Caco-2 (cell line): ENCODE results near the gene CAT. TPM values are rescaled to one million over a fixed set of nuclear protein-coding genes. Genes with fewer than 3 reads are reported as not detected.

Experiments
- BruUV-seq: library from RNA; stranded (reverse); fragments of 400-500 nt; replicated peaks from 2 replicates; lab custom pipeline; 2021; lab: Mats Ljungman, UMichigan
- CTCF ChIA-PET: fragments of 300-600 bp; sonication (Branson Sonifier 250); formaldehyde crosslinking; loops from one replicate; lab custom pipeline; 2022; ENCODE audit warnings: antibody characterized with exemption; lab: Charles Lee
- POLR2A ChIA-PET: fragments of 300-600 bp; sonication (Branson Sonifier 250); formaldehyde crosslinking; loops from one replicate; lab custom pipeline; 2022; ENCODE audit warnings: antibody characterized with exemption; lab: Charles Lee
- DNase-seq, 2 experiments: peaks; one replicate each; pipeline versions ENCODE4 v3.0.0 to v3.0.0-alpha.2; 2020 to 2022
- H3K27me3 ChIP-seq: replicated peaks from 2 replicates; pipeline ENCODE4 v1.6.0; 2011; ENCODE audit warnings: low read length; ENCODE audit not compliant: control insufficient read depth, insufficient read depth
- H3K36me3 ChIP-seq: 2 replicates; pipeline ENCODE4 v1.5.1; 2011; ENCODE audit warnings: low read length; ENCODE audit not compliant: control insufficient read depth, insufficient read depth
- H3K4me1 ChIP-seq: fragments of 250-450 bp; sonication (Bioruptor Pico); 2 replicates; pipeline ENCODE4 v1.5.1; 2020; ENCODE audit warnings: mild to moderate bottlenecking
- H3K4me3 ChIP-seq: 2 replicates; pipeline ENCODE4 v1.5.1; 2011; ENCODE audit warnings: low read depth, mild to moderate bottlenecking, control low read depth, low read length
- H3K9me3 ChIP-seq: fragments of 250-450 bp; sonication (Bioruptor Pico); 2 replicates; pipeline ENCODE4 v1.5.1; 2020; ENCODE audit warnings: mild to moderate bottlenecking, moderate library complexity
- H3K27ac Mint-ChIP-seq: one replicate; pipeline ENCODE4 v1.8.0; 2022; ENCODE audit warnings: mixed read lengths; ENCODE audit not compliant: unreplicated experiment
- H3K27me3 Mint-ChIP-seq: one replicate; pipeline ENCODE4 v1.8.0; 2022; ENCODE audit warnings: mixed read lengths; ENCODE audit not compliant: insufficient read depth, unreplicated experiment
- H3K36me3 Mint-ChIP-seq: one replicate; pipeline ENCODE4 v1.8.0; 2022; ENCODE audit warnings: mild to moderate bottlenecking, mixed read lengths; ENCODE audit not compliant: insufficient read depth, unreplicated experiment
- H3K4me1 Mint-ChIP-seq: one replicate; pipeline ENCODE4 v1.8.0; 2022; ENCODE audit warnings: low read depth, mixed read lengths; ENCODE audit not compliant: unreplicated experiment
- H3K4me3 Mint-ChIP-seq: one replicate; pipeline ENCODE4 v1.8.0; 2022; ENCODE audit warnings: mild to moderate bottlenecking, moderate library complexity, mixed read lengths; ENCODE audit not compliant: unreplicated experiment
- H3K9me3 Mint-ChIP-seq: one replicate; pipeline ENCODE4 v1.8.0; 2022; ENCODE audit warnings: mixed read lengths; ENCODE audit not compliant: unreplicated experiment
- CTCF ChIP-seq, 2 experiments: fragments of 200-600 bp in 1 of 2; IDR thresholded peaks; 1 replicate in 1 of 2; 2 replicates in 1 of 2; pipeline versions ENCODE4 v1.5.1 to v1.8.0; 2011 to 2022; ENCODE audit warnings: antibody characterized with exemption in 1 of 2, control low read depth in 1 of 2, inconsistent platforms in 1 of 2, low read depth in 1 of 2, low read length in 1 of 2, mild to moderate bottlenecking in 1 of 2, moderate library complexity in 1 of 2; ENCODE audit not compliant: insufficient read depth in 1 of 2, severe bottlenecking in 1 of 2, unreplicated experiment in 1 of 2
- intact Hi-C: fragments of 100-400 bp; cut with micrococcal nuclease; formaldehyde crosslinking; loops from one replicate; pipeline ENCODE4 v1.10.0; 2022; ENCODE audit not compliant: unreplicated experiment
- total RNA-seq: library from RNA; stranded (reverse); gene quantifications from 2 replicates; pipeline ENCODE4 v1.2.3, GENCODE V29; 2022

CAT gene
- total RNA-seq, 1 experiment from 2014 or later = 45.6 TPM

- no peak for TF ChIP-seq CTCF (IDR thresholded peaks at IDR 0.05; ENCODE audit: insufficient read depth in 1 of 2, low read depth in 1 of 2, low read length in 1 of 2, severe bottlenecking in 1 of 2, unreplicated experiment in 1 of 2)
- H3K4me1 Mint-ChIP-seq = peaks cover 10% of the 10 kb centered on the region
- intact Hi-C loops = no loop called here
- POLR2A ChIA-PET = no interaction called here
- H3K27me3 Mint-ChIP-seq = no peaks in the 10 kb centered on the region
- H3K27me3 ChIP-seq = no peaks in the 10 kb centered on the region
- H3K36me3 ChIP-seq = no peaks in the 10 kb centered on the region
- no TSS peak for BruUV-seq
- H3K9me3 ChIP-seq = no peaks in the 10 kb centered on the region
- no peak overlapping the region for H3K27ac Mint-ChIP-seq
- H3K4me3 ChIP-seq = no peak overlapping the region
- H3K4me1 ChIP-seq = peaks cover 11% of the 10 kb centered on the region
- no peak for DNase-seq
- no peaks in the 10 kb centered on the region for H3K9me3 Mint-ChIP-seq
- no peak overlapping the region for H3K4me3 Mint-ChIP-seq
- CTCF ChIA-PET = no interaction called here
- peaks cover 7% of the 10 kb centered on the region for H3K36me3 Mint-ChIP-seq
Measured at GRCh38 chr11:34441814-34442213, 3.1 kb downstream of the CAT start.

GRCh38 chr11:34443136-34443535 lies 4.4 kb downstream of the CAT start:
- H3K27me3 Mint-ChIP-seq = no peaks in the 10 kb centered on the region
- TF ChIP-seq CTCF (IDR thresholded peaks at IDR 0.05; ENCODE audit: insufficient read depth in 1 of 2, low read depth in 1 of 2, low read length in 1 of 2, severe bottlenecking in 1 of 2, unreplicated experiment in 1 of 2) = no peak
- POLR2A ChIA-PET = no interaction called here
- CTCF ChIA-PET = no interaction called here
- Histone ChIP-seq H3K27me3 (no peaks in the 10 kb centered on the region), H3K36me3 (no peaks in the 10 kb centered on the region), H3K9me3 (no peaks in the 10 kb centered on the region), H3K4me3 (no peak overlapping the region), H3K4me1 (peaks cover 7% of the 10 kb centered on the region)
- no peak overlapping the region for H3K4me3 Mint-ChIP-seq
- no TSS peak for BruUV-seq
- H3K9me3 Mint-ChIP-seq = no peaks in the 10 kb centered on the region
- peaks cover 7% of the 10 kb centered on the region for H3K36me3 Mint-ChIP-seq
- H3K27ac Mint-ChIP-seq = no peak overlapping the region
- intact Hi-C loops = no loop called here
- DNase-seq = no peak
- H3K4me1 Mint-ChIP-seq = peaks cover 10% of the 10 kb centered on the region

GRCh38 chr11:34444428-34444827 lies 5.7 kb downstream of the CAT start:
- Mint-ChIP-seq H3K9me3 (no peaks in the 10 kb centered on the region), H3K27ac (no peak overlapping the region), H3K36me3 (no peaks in the 10 kb centered on the region), H3K4me3 (no peak overlapping the region), H3K27me3 (no peaks in the 10 kb centered on the region), H3K4me1 (peaks cover 8% of the 10 kb centered on the region)
- Histone ChIP-seq H3K4me1 (peaks cover 7% of the 10 kb centered on the region), H3K9me3 (no peaks in the 10 kb centered on the region), H3K27me3 (no peaks in the 10 kb centered on the region), H3K4me3 (no peak overlapping the region), H3K36me3 (no peaks in the 10 kb centered on the region)
- POLR2A ChIA-PET = no interaction called here
- no TSS peak for BruUV-seq
- no peak for TF ChIP-seq CTCF (IDR thresholded peaks at IDR 0.05; ENCODE audit: insufficient read depth in 1 of 2, low read depth in 1 of 2, low read length in 1 of 2, severe bottlenecking in 1 of 2, unreplicated experiment in 1 of 2)
- CTCF ChIA-PET = no interaction called here
- intact Hi-C loops = no loop called here
- no peak for DNase-seq
